Mesendoderm (in vitro differentiated cells): ENCODE results near the gene SLC7A8.

Experiments
- DNase-seq: peaks from one replicate; pipeline ENCODE4 v3.0.0; 2013
- H2AK5ac ChIP-seq: 2 replicates; pipeline ENCODE4 v1.6.1; 2013; ENCODE audit warnings: low read length, inconsistent platforms
- H2BK120ac ChIP-seq: 2 replicates; pipeline ENCODE4 v1.6.1; 2013; ENCODE audit warnings: low read depth, mild to moderate bottlenecking, low read length, moderate library complexity, mixed read lengths
- H2BK15ac ChIP-seq: replicated peaks from 2 replicates; pipeline ENCODE4 v1.6.1; 2013; ENCODE audit warnings: low read depth, mild to moderate bottlenecking, moderate library complexity
- H2BK5ac ChIP-seq: 2 replicates; pipeline ENCODE4 v1.6.1; 2013; ENCODE audit warnings: low read length, inconsistent platforms
- H3K18ac ChIP-seq: 2 replicates; pipeline ENCODE4 v1.6.1; 2013; ENCODE audit warnings: mild to moderate bottlenecking, low read length, mixed read lengths
- H3K23ac ChIP-seq: one replicate; pipeline ENCODE4 v1.6.1; 2013; ENCODE audit warnings: low read length
- H3K27ac ChIP-seq: 2 replicates; pipeline ENCODE4 v1.5.1; 2013; ENCODE audit warnings: low read depth, mild to moderate bottlenecking, inconsistent platforms, low read length, moderate library complexity
- H3K27me3 ChIP-seq: 2 replicates; pipeline ENCODE4 v1.6.1; 2013; ENCODE audit warnings: low read length, control low read depth, mild to moderate bottlenecking, inconsistent platforms; ENCODE audit not compliant: insufficient read depth, poor library complexity
- H3K36me3 ChIP-seq: 2 replicates; pipeline ENCODE4 v1.6.1; 2013; ENCODE audit warnings: low read length, inconsistent platforms; ENCODE audit not compliant: control insufficient read depth, insufficient read depth
- H3K4ac ChIP-seq: one replicate; pipeline ENCODE4 v1.6.1; 2013; ENCODE audit warnings: low read depth, mild to moderate bottlenecking, low read length, moderate library complexity
- H3K4me1 ChIP-seq: 2 replicates; pipeline ENCODE4 v1.6.1; 2013; ENCODE audit warnings: low read depth, low read length, inconsistent platforms; ENCODE audit not compliant: control insufficient read depth
- H3K4me2 ChIP-seq: 2 replicates; pipeline ENCODE4 v1.6.1; 2013; ENCODE audit warnings: low read length
- H3K4me3 ChIP-seq: 2 replicates; pipeline ENCODE4 v1.5.1; 2013; ENCODE audit warnings: mild to moderate bottlenecking, low read length
- H3K56ac ChIP-seq: one replicate; pipeline ENCODE4 v1.6.1; 2013; ENCODE audit warnings: low read length
- H3K79me1 ChIP-seq: 2 replicates; pipeline ENCODE4 v1.6.1; 2013; ENCODE audit warnings: low read length, inconsistent platforms
- H3K79me2 ChIP-seq: 2 replicates; pipeline ENCODE4 v1.6.1; 2013; ENCODE audit warnings: mild to moderate bottlenecking, low read length; ENCODE audit not compliant: control insufficient read depth, insufficient read depth
- H3K9ac ChIP-seq: 2 replicates; pipeline ENCODE4 v1.6.1; 2013; ENCODE audit warnings: low read length, inconsistent platforms
- H4K5ac ChIP-seq: one replicate; pipeline ENCODE4 v1.6.1; 2013; ENCODE audit warnings: low read length
- H4K8ac ChIP-seq: one replicate; pipeline ENCODE4 v1.6.1; 2013; ENCODE audit warnings: low read depth, mild to moderate bottlenecking, control low read depth, low read length, moderate library complexity
- WGBS: extraction: QIAGEN DNeasy Blood & Tissue Kit; methylation state at CpG from one replicate; pipeline ENCODE4 v1.1.7; 2013; ENCODE audit warnings: low lambda C conversion rate, missing lambda C conversion rate; ENCODE audit not compliant: insufficient coverage; ENCODE audit errors: extremely low coverage; 5-methylcytosine and 5-hydroxymethylcytosine counted together

The SLC7A8 gene

GRCh38 chr14:23217032-23218020 lies 33.9 kb upstream of the SLC7A8 start:
- Histone ChIP-seq H4K5ac (no peak overlapping the region), H3K79me1 (no peaks in the 10 kb centered on the region), H2AK5ac (no peak overlapping the region), H2BK5ac (no peak overlapping the region), H3K4me3 (no peak overlapping the region), H2BK15ac (no peak overlapping the region), H3K36me3 (no peaks in the 10 kb centered on the region), H3K23ac (no peak overlapping the region), H4K8ac (no peak overlapping the region), H3K9ac (no peak overlapping the region), H3K4me2 (no peak overlapping the region), H3K79me2 (no peaks in the 10 kb centered on the region), H3K4me1 (no peaks in the 10 kb centered on the region), H3K27me3 (no peaks in the 10 kb centered on the region), H3K18ac (no peak overlapping the region), H3K56ac (no peak overlapping the region), H3K27ac (no peak overlapping the region), H2BK120ac (no peak overlapping the region), H3K4ac (no peak overlapping the region)
- WGBS: no CpG with 5 or more reads among the region's 6 CpGs
- DNase-seq: no peak

GRCh38 chr14:23215421-23215820 lies 32.0 kb upstream of the SLC7A8 start:
- H2BK120ac ChIP-seq: no peak overlapping the region
- H4K8ac ChIP-seq: no peak overlapping the region
- H3K9ac ChIP-seq: no peak overlapping the region
- H3K79me1 ChIP-seq: no peaks in the 10 kb centered on the region
- no peak overlapping the region for H2BK15ac ChIP-seq
- no peaks in the 10 kb centered on the region for H3K36me3 ChIP-seq
- H3K4me3 ChIP-seq: no peak overlapping the region
- no peak overlapping the region for H3K18ac ChIP-seq
- no peak overlapping the region for H3K4me2 ChIP-seq
- H3K79me2 ChIP-seq: no peaks in the 10 kb centered on the region
- H4K5ac ChIP-seq: no peak overlapping the region
- H2BK5ac ChIP-seq: no peak overlapping the region
- H3K56ac ChIP-seq: no peak overlapping the region
- no peak for DNase-seq
- H2AK5ac ChIP-seq: no peak overlapping the region
- H3K27me3 ChIP-seq: no peaks in the 10 kb centered on the region
- no CpG with 5 or more reads among the region's 1 CpG for WGBS
- H3K4me1 ChIP-seq: no peaks in the 10 kb centered on the region
- no peak overlapping the region for H3K23ac ChIP-seq
- H3K4ac ChIP-seq: no peak overlapping the region
- H3K27ac ChIP-seq: no peak overlapping the region

GRCh38 chr14:23209651-23210423 lies 26.4 kb upstream of the SLC7A8 start:
- Histone ChIP-seq H2AK5ac (no peak overlapping the region), H3K9ac (no peak overlapping the region), H3K23ac (no peak overlapping the region), H3K4me2 (no peak overlapping the region), H3K36me3 (no peaks in the 10 kb centered on the region), H3K79me1 (no peaks in the 10 kb centered on the region), H2BK5ac (no peak overlapping the region), H4K5ac (no peak overlapping the region), H3K4me1 (peaks cover 3% of the 10 kb centered on the region), H3K4me3 (no peak overlapping the region), H3K56ac (no peak overlapping the region), H3K27ac (no peak overlapping the region), H3K27me3 (no peaks in the 10 kb centered on the region), H3K18ac (no peak overlapping the region), H3K79me2 (no peaks in the 10 kb centered on the region), H2BK15ac (no peak overlapping the region), H3K4ac (no peak overlapping the region), H2BK120ac (no peak overlapping the region), H4K8ac (no peak overlapping the region)
- DNase-seq: no peak
- no CpG with 5 or more reads among the region's 7 CpGs for WGBS

GRCh38 chr14:23208324-23208723 lies 24.9 kb upstream of the SLC7A8 start:
- no peak overlapping the region for H2BK120ac ChIP-seq
- peaks cover 3% of the 10 kb centered on the region for H3K4me1 ChIP-seq
- H3K9ac ChIP-seq: no peak overlapping the region
- no peak overlapping the region for H3K4me2 ChIP-seq
- no peaks in the 10 kb centered on the region for H3K79me1 ChIP-seq
- H3K4ac ChIP-seq: peak overlapping the region; percentile 55
- no peaks in the 10 kb centered on the region for H3K27me3 ChIP-seq
- H2AK5ac ChIP-seq: no peak overlapping the region
- no peak overlapping the region for H3K18ac ChIP-seq
- peak overlapping the region; percentile 29 for H3K23ac ChIP-seq
- no peak overlapping the region for H3K27ac ChIP-seq
- no peak overlapping the region for H2BK5ac ChIP-seq
- H3K36me3 ChIP-seq: no peaks in the 10 kb centered on the region
- peak overlapping the region; percentile 14 for H2BK15ac ChIP-seq
- no peak overlapping the region for H4K5ac ChIP-seq
- H3K79me2 ChIP-seq: no peaks in the 10 kb centered on the region
- no peak overlapping the region for H3K4me3 ChIP-seq
- DNase-seq: no peak
- H3K56ac ChIP-seq: no peak overlapping the region
- no peak overlapping the region for H4K8ac ChIP-seq

GRCh38 chr14:23207146-23207540 lies 23.7 kb upstream of the SLC7A8 start:
- H2BK120ac ChIP-seq: no peak overlapping the region
- no peak overlapping the region for H3K23ac ChIP-seq
- no peak overlapping the region for H4K8ac ChIP-seq
- no peak overlapping the region for H3K4ac ChIP-seq
- H3K4me3 ChIP-seq: no peak overlapping the region
- no peaks in the 10 kb centered on the region for H3K79me1 ChIP-seq
- peak overlapping the region; percentile 65 for H2BK5ac ChIP-seq
- no peaks in the 10 kb centered on the region for H3K79me2 ChIP-seq
- no peak overlapping the region for H4K5ac ChIP-seq
- peak; percentile 67 for DNase-seq
- H3K4me1 ChIP-seq: peaks cover 3% of the 10 kb centered on the region
- H2BK15ac ChIP-seq: peak overlapping the region; percentile 19
- H2AK5ac ChIP-seq: no peak overlapping the region
- no peak overlapping the region for H3K27ac ChIP-seq
- no CpG with 5 or more reads among the region's 3 CpGs for WGBS
- H3K36me3 ChIP-seq: no peaks in the 10 kb centered on the region
- peak overlapping the region; percentile 55 for H3K18ac ChIP-seq
- H3K56ac ChIP-seq: peak overlapping the region; percentile 37
- no peak overlapping the region for H3K4me2 ChIP-seq
- H3K9ac ChIP-seq: no peak overlapping the region
- no peaks in the 10 kb centered on the region for H3K27me3 ChIP-seq
